ENCODE measurements around the gene TGFA.

TGFA gene

DNA sequence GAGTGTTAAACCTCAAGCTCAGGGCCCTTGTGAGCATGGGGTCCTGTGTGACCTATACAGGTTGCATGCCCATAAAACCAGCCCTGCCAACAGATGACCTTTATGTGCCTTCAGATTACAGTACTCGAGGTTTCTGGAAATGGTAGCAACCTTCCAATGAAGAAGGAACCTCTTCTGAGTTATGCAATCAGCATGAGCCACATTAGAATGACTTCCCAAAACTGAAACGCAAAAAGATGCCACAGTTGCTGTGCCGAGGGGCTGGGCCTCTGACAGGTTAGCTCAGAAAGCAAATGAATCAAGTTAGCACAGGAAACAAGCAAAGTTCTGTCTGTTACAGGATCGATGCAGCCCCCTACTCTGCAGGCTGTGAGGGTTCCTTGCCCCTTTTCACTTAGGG is 37.7 kb downstream of the TGFA start:
- TF ChIP-seq, protein P1, sequence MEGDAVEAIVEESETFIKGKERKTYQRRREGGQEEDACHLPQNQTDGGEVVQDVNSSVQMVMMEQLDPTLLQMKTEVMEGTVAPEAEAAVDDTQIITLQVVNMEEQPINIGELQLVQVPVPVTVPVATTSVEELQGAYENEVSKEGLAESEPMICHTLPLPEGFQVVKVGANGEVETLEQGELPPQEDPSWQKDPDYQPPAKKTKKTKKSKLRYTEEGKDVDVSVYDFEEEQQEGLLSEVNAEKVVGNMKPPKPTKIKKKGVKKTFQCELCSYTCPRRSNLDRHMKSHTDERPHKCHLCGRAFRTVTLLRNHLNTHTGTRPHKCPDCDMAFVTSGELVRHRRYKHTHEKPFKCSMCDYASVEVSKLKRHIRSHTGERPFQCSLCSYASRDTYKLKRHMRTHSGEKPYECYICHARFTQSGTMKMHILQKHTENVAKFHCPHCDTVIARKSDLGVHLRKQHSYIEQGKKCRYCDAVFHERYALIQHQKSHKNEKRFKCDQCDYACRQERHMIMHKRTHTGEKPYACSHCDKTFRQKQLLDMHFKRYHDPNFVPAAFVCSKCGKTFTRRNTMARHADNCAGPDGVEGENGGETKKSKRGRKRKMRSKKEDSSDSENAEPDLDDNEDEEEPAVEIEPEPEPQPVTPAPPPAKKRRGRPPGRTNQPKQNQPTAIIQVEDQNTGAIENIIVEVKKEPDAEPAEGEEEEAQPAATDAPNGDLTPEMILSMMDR (IDR thresholded peaks at IDR 0.05; ENCODE audit: low read depth, low read length) = no peak
- in situ Hi-C loops (cut with HindIII; ENCODE audit: low sequenced_read_pairs) = no loop called here
- no peak for DNase-seq (ENCODE audit: low read depth, low spot score)
- no peak overlapping the region for H3K4me3 ChIP-seq (ENCODE audit: low read depth, low read length)

DNA sequence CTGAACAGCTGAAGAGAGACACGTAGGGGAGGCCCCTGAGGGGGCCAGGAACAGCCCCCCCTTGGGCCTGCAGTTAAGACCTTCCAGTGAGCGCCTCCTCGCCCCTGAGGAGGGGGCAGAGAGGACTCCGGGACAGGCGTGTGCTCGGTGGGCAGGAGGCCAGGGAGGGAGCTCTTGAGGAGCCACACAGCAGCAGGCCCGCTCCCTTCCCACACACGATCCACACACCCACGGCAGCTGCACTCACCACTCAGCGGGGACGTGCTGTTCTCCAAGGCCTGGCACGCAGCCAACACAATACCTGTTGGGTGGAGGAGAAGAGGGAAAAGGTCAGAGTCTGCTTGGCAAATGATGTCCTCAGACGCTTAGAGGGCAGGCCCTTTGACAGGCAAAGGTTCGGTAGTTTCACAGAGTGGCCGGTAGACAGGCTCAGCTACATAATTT is 39.0 kb downstream of the TGFA start:
- in situ Hi-C loops (cut with HindIII; ENCODE audit: low sequenced_read_pairs) = no loop called here
- TF ChIP-seq, protein P1 (IDR thresholded peaks at IDR 0.05; ENCODE audit: low read depth, low read length) = no peak
- no peak overlapping the region for H3K4me3 ChIP-seq (ENCODE audit: low read depth, low read length)
- DNase-seq (ENCODE audit: low read depth, low spot score) = no peak

DNA sequence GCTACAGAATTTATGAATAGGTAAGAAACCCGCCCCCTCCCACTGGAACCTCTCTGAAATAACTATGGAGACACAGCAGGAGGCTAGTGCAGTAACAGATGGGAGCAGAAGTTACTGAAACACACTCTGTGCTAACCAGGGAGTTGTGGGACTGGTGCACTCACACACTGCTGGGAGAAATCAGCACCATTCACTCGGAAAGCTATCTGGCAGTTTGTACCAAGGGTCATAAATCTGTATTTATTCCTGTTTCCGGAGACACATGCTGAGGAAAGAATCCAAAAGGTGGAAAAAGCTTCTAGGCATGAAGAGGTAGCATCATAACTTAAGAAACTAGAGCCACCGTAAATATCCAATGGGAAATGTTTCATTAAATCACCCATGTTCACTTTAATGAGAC is 39.9 kb downstream of the TGFA start:
- H3K4me3 ChIP-seq (ENCODE audit: low read depth, low read length) = no peak overlapping the region
- no peak for DNase-seq (ENCODE audit: low read depth, low spot score)
- TF ChIP-seq, protein P1 (IDR thresholded peaks at IDR 0.05; ENCODE audit: low read depth, low read length) = no peak
- in situ Hi-C loops (cut with HindIII; ENCODE audit: low sequenced_read_pairs) = no loop called here

DNA sequence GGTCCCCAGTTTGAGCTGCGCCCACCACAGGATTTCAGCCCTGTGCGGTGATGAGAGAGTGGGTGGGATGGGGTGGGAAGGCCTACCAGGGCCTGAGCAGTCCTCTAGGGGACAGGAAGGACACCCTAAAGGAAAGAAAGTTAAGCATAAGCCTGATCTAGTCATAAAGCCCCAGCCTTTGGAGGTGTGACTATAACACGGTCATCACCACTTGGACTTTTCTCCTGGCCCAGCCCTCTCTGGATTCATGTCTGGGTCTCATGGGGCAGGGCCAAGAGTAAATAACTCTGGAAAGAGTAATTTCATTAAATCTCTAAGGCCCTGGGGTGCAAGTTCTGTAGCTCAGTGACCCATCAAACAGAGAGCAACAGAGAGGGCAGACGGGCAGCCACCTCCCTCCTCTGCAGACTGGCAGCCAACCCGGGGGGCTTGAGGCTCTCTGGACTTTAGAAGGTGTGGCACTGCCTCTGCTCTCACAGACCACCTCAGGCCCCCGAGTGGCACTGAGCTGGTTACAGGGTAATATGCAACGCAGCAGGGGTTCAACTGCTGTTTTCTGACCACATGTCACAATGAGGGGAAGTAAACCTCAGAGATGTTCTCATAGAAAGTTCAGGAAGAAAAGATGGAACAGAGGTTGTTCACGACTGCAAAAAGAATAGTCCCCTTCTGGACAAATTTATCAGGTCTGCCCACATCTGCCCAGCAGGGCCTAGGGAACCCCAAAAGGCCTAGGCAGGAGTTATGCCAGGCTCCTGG is 41.5 kb downstream of the TGFA start:
- in situ Hi-C loops (cut with HindIII; ENCODE audit: low sequenced_read_pairs) = no loop called here
- H3K4me3 ChIP-seq (ENCODE audit: low read depth, low read length) = no peak overlapping the region
- TF ChIP-seq, protein P1 (IDR thresholded peaks at IDR 0.05; ENCODE audit: low read depth, low read length) = no peak
- no peak for DNase-seq (ENCODE audit: low read depth, low spot score)

DNA sequence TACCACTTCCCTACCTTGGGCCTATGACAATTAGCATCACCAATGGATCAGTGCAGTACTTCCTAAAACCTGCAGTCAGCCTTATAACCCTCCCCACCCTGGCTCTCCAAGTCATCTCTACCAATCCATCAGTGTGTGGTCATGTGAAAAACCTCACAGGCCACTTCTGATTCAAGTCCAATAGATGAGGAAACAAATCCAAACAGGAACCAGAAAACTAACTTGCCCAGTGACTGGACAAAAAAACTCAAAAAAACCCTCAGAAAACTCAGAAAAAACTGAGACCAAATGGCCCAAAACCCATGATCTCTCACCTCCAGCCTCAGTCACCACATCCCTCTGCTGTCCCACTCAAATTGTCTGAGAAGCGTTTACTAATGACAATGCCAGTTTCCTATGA is 43.3 kb downstream of the TGFA start:
- in situ Hi-C loops (cut with HindIII; ENCODE audit: low sequenced_read_pairs) = no loop called here
- H3K4me3 ChIP-seq (ENCODE audit: low read depth, low read length) = no peak overlapping the region
- TF ChIP-seq, protein P1 (IDR thresholded peaks at IDR 0.05; ENCODE audit: low read depth, low read length) = no peak
- DNase-seq (ENCODE audit: low read depth, low spot score) = no peak

DNA sequence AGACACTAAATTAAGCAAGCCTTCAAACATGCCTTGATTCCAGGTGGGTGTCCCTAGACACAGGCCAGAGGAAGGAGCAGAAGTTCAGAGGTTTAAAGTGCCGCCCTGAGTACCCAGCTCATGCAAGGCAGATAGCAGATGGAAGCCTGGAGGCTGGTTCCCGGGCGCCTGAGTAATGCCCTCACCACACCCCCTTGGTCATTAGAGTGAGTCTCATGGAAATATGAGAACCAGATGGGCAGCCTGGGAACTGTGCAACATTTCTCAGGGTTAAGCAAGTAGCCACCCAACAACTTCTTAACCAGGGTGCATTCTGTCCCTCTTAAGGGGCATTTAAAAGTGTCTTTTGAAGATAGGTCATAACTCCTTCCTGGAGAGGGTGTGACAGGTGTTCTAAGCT is 44.1 kb downstream of the TGFA start:
- in situ Hi-C loops (cut with HindIII; ENCODE audit: low sequenced_read_pairs) = no loop called here
- TF ChIP-seq, protein P1 (IDR thresholded peaks at IDR 0.05; ENCODE audit: low read depth, low read length) = no peak
- no peak overlapping the region for H3K4me3 ChIP-seq (ENCODE audit: low read depth, low read length)
- no peak for DNase-seq (ENCODE audit: low read depth, low spot score)

All from astrocyte of the spinal cord (primary cell).